H9 (cell line): ENCODE data around the gene ANKFY1. TPM values are rescaled to one million over a fixed set of nuclear protein-coding genes. Genes with fewer than 3 reads are reported as not detected.
A peak's percentile ranks its signal among the peaks of the same experiment; 100 is the strongest.

Experiments used
- DNase-seq: peaks from one replicate; pipeline ENCODE4 v3.0.0-alpha.2; 2017
- H2AFZ ChIP-seq: one replicate; pipeline ENCODE4 v1.6.1; 2013; ENCODE audit warnings: mild to moderate bottlenecking, low read length, control low read depth, moderate library complexity
- H2AK5ac ChIP-seq: 2 replicates; pipeline ENCODE4 v1.6.1; 2013; ENCODE audit warnings: low read length, control low read depth, mixed read lengths; ENCODE audit not compliant: insufficient read length
- H2BK120ac ChIP-seq: one replicate; pipeline ENCODE4 v1.6.1; 2013; ENCODE audit warnings: low read depth, mild to moderate bottlenecking, low read length, control low read depth, inconsistent platforms; ENCODE audit not compliant: poor library complexity, severe bottlenecking
- H2BK12ac ChIP-seq: 2 replicates; pipeline ENCODE4 v1.6.1; 2013; ENCODE audit warnings: low read length, control low read depth, mixed read lengths, low read depth; ENCODE audit not compliant: insufficient read length
- H2BK15ac ChIP-seq: 2 replicates; pipeline ENCODE4 v1.6.1; 2013; ENCODE audit warnings: low read depth, low read length, control low read depth
- H2BK20ac ChIP-seq: one replicate; pipeline ENCODE4 v1.6.1; 2013; ENCODE audit warnings: low read depth, mild to moderate bottlenecking, low read length, control low read depth, inconsistent platforms; ENCODE audit not compliant: poor library complexity, severe bottlenecking
- H2BK5ac ChIP-seq: 2 replicates; pipeline ENCODE4 v1.6.1; 2013; ENCODE audit warnings: low read length, control low read depth, mixed read lengths; ENCODE audit not compliant: insufficient read length
- H3K14ac ChIP-seq: 2 replicates; pipeline ENCODE4 v1.6.1; 2013; ENCODE audit warnings: low read length, control low read depth; ENCODE audit not compliant: insufficient read depth
- H3K18ac ChIP-seq: 2 replicates; pipeline ENCODE4 v1.6.1; 2013; ENCODE audit warnings: low read depth, mild to moderate bottlenecking, mixed read lengths, low read length, control low read depth; ENCODE audit not compliant: insufficient read length
- H3K23ac ChIP-seq: 2 replicates; pipeline ENCODE4 v1.6.1; 2013; ENCODE audit warnings: low read length, control low read depth, mixed read lengths, low read depth; ENCODE audit not compliant: insufficient read length
- H3K23me2 ChIP-seq: 2 replicates; pipeline ENCODE4 v1.6.1; 2013; ENCODE audit warnings: low read depth, mild to moderate bottlenecking, mixed read lengths, low read length, control low read depth; ENCODE audit not compliant: insufficient read length, poor library complexity, severe bottlenecking
- H3K27ac ChIP-seq: 2 replicates; pipeline ENCODE4 v1.5.1; 2013; ENCODE audit warnings: low read length, control low read depth, mixed read lengths, low read depth; ENCODE audit not compliant: insufficient read length
- H3K27me3 ChIP-seq: 2 replicates; pipeline ENCODE4 v1.6.1; 2013; ENCODE audit warnings: low read length, control low read depth, inconsistent platforms; ENCODE audit not compliant: insufficient read depth
- H3K4ac ChIP-seq: 2 replicates; pipeline ENCODE4 v1.6.1; 2013; ENCODE audit warnings: low read depth, mild to moderate bottlenecking, control low read depth, inconsistent platforms, low read length, moderate library complexity
- H3K4me1 ChIP-seq: 2 replicates; pipeline ENCODE4 v1.6.1; 2013; ENCODE audit warnings: low read length, control low read depth, inconsistent platforms; ENCODE audit not compliant: insufficient read depth
- H3K4me2 ChIP-seq: 2 replicates; pipeline ENCODE4 v1.6.1; 2013; ENCODE audit warnings: low read length, control low read depth, mixed read lengths; ENCODE audit not compliant: insufficient read length, insufficient read depth
- H3K56ac ChIP-seq: 2 replicates; pipeline ENCODE4 v1.6.1; 2013; ENCODE audit warnings: low read depth, mild to moderate bottlenecking, mixed read lengths, low read length, control low read depth; ENCODE audit not compliant: insufficient read length
- H3K79me1 ChIP-seq: 2 replicates; pipeline ENCODE4 v1.6.1; 2013; ENCODE audit warnings: low read depth, mild to moderate bottlenecking, moderate library complexity, low read length, control low read depth, inconsistent platforms; ENCODE audit not compliant: insufficient read depth, poor library complexity, severe bottlenecking
- H3K79me2 ChIP-seq: 2 replicates; pipeline ENCODE4 v1.6.1; 2013; ENCODE audit warnings: low read length, control low read depth, inconsistent platforms; ENCODE audit not compliant: insufficient read depth
- H3K9ac ChIP-seq: 2 replicates; pipeline ENCODE4 v1.6.1; 2013; ENCODE audit warnings: low read length, control low read depth, mixed read lengths; ENCODE audit not compliant: insufficient read length; ENCODE audit errors: extremely low read depth
- H3K9me3 ChIP-seq: one replicate; pipeline ENCODE4 v1.6.1; 2013; ENCODE audit warnings: low read depth, low read length, inconsistent platforms; ENCODE audit not compliant: control insufficient read depth
- H3T11ph ChIP-seq: one replicate; pipeline ENCODE4 v1.6.1; 2013; ENCODE audit warnings: mild to moderate bottlenecking, low read length, control low read depth, inconsistent platforms
- H4K20me1 ChIP-seq: one replicate; pipeline ENCODE4 v1.6.1; 2013; ENCODE audit not compliant: control insufficient read depth, insufficient read length, insufficient read depth
- H4K5ac ChIP-seq: 2 replicates; pipeline ENCODE4 v1.6.1; 2013; ENCODE audit warnings: low read depth, mild to moderate bottlenecking, mixed read lengths, low read length, control low read depth; ENCODE audit not compliant: insufficient read length
- H4K8ac ChIP-seq: replicated peaks from 2 replicates; pipeline ENCODE4 v1.6.1; 2013; ENCODE audit warnings: low read length, control low read depth, mixed read lengths, low read depth; ENCODE audit not compliant: insufficient read length
- H4K91ac ChIP-seq: 2 replicates; pipeline ENCODE4 v1.6.1; 2013; ENCODE audit warnings: low read depth, mild to moderate bottlenecking, moderate library complexity, mixed read lengths, low read length, control low read depth; ENCODE audit not compliant: insufficient read length
- H3K27ac Mint-ChIP-seq, 3 experiments: 2 replicates in 2 of 3; 3 replicates in 1 of 3; pipeline ENCODE4 v1.8.0; 2020 to 2021; ENCODE audit warnings: mixed read lengths in 3 of 3, mild to moderate bottlenecking in 1 of 3, moderate library complexity in 1 of 3
- H3K27me3 Mint-ChIP-seq: 2 replicates; pipeline ENCODE4 v1.8.0; 2021; ENCODE audit warnings: low read depth, mild to moderate bottlenecking, moderate library complexity, mixed read lengths
- H3K36me3 Mint-ChIP-seq, 3 experiments: 2 replicates in 2 of 3; 3 replicates in 1 of 3; pipeline ENCODE4 v1.8.0; 2020 to 2021; ENCODE audit warnings: low read depth in 3 of 3, mixed read lengths in 3 of 3; ENCODE audit not compliant: insufficient read depth in 1 of 3
- H3K4me1 Mint-ChIP-seq, 2 experiments: 2 replicates each; pipeline ENCODE4 v1.8.0; 2020; ENCODE audit warnings: mixed read lengths in 2 of 2
- H3K4me3 Mint-ChIP-seq, 2 experiments: 2 replicates in 1 of 2; 3 replicates in 1 of 2; pipeline ENCODE4 v1.8.0; 2020 to 2021; ENCODE audit warnings: mild to moderate bottlenecking in 2 of 2, mixed read lengths in 2 of 2, moderate library complexity in 1 of 2
- H3K9me3 Mint-ChIP-seq, 2 experiments: 2 replicates in 1 of 2; 3 replicates in 1 of 2; pipeline ENCODE4 v1.8.0; 2020; ENCODE audit warnings: mild to moderate bottlenecking in 2 of 2, mixed read lengths in 2 of 2, moderate library complexity in 1 of 2
- CTCF ChIP-seq: fragments of 200-600 bp; sonication (generic); conservative IDR thresholded peaks from 3 replicates; pipeline ENCODE4 v1.8.0; 2021; ENCODE audit warnings: antibody characterized with exemption, mild to moderate bottlenecking
- WGBS: extraction: QIAGEN DNeasy Blood & Tissue Kit; methylation state at CpG from one replicate; pipeline ENCODE4 v1.1.7; 2013; ENCODE audit warnings: missing lambda C conversion rate, low lambda C conversion rate, mixed read lengths; ENCODE audit not compliant: insufficient read length; ENCODE audit errors: extremely low coverage; 5-methylcytosine and 5-hydroxymethylcytosine counted together
- total RNA-seq: library from RNA; stranded (reverse); gene quantifications from 2 replicates; pipeline ENCODE4 v1.2.1, GENCODE V29; 2021

The ANKFY1 gene
- total RNA-seq, 1 experiment from 2014 or later, result 51.9 TPM

DNA sequence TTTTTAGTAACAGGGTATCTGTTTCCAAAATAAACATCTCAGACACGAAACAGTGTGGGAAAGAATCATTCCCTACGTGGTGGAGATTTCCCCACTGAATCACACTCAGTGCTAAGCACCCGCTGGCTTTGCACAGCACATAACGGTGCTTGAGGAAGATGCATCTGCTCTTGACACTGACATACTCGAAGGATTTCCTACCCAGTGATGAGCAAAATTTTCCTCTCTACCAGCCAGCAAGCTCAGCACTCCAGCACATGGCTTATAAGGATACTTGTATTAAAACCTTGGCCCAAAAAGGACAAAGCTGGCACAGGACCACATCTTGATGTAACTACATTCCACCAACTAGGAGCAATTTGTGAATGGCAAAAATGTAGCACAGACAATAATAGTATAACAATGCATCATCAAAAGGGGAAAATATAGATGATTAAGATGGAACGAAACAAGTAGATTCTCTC is 59.0 kb downstream of the ANKFY1 start:
- H3T11ph ChIP-seq, result no peak overlapping the region
- no peak for TF ChIP-seq CTCF
- no peaks in the 10 kb centered on the region for H3K4me1 ChIP-seq
- no peaks in the 10 kb centered on the region for H3K79me1 ChIP-seq
- no peak overlapping the region for H2BK120ac ChIP-seq
- Mint-ChIP-seq H3K36me3 (peaks cover 26 to 64% (median 54%) of the 10 kb centered on the region in 3 experiments), H3K27me3 (no peaks in the 10 kb centered on the region), H3K9me3 (no peaks in the 10 kb centered on the region), H3K4me3 (no peak overlapping the region), H3K4me1 (no peaks in the 10 kb centered on the region), H3K27ac (no peak overlapping the region)
- H2AFZ ChIP-seq, result no peak overlapping the region
- H3K9me3 ChIP-seq, result no peaks in the 10 kb centered on the region
- no peaks in the 10 kb centered on the region for H3K79me2 ChIP-seq
- H3K9ac ChIP-seq, result no peak overlapping the region
- H3K27ac ChIP-seq, result no peak overlapping the region
- H2BK20ac ChIP-seq, result no peak overlapping the region
- no peak overlapping the region for H3K4me2 ChIP-seq
- no peak overlapping the region for H3K56ac ChIP-seq
- H4K5ac ChIP-seq, result no peak overlapping the region
- H3K23ac ChIP-seq, result no peak overlapping the region
- no peak overlapping the region for H3K18ac ChIP-seq
- no CpG with 5 or more reads among the region's 6 CpGs for WGBS
- no peaks in the 10 kb centered on the region for H4K20me1 ChIP-seq
- no peak overlapping the region for H4K91ac ChIP-seq
- H3K23me2 ChIP-seq, result no peaks in the 10 kb centered on the region
- H3K27me3 ChIP-seq, result no peaks in the 10 kb centered on the region
- H2BK5ac ChIP-seq, result no peak overlapping the region
- H4K8ac ChIP-seq, result no peak overlapping the region
- H2AK5ac ChIP-seq, result no peak overlapping the region
- peak; percentile 10 for DNase-seq
- H2BK15ac ChIP-seq, result no peak overlapping the region
- no peak overlapping the region for H3K4ac ChIP-seq
- no peak overlapping the region for H2BK12ac ChIP-seq
- H3K14ac ChIP-seq, result no peak overlapping the region
